HCT116 (cell line): ENCODE measurements around the gene SEC14L3. TPM values are rescaled to one million over a fixed set of nuclear protein-coding genes. Genes with fewer than 3 reads are reported as not detected.

Experiments used
- ATAC-seq: fragments of 200-7000 bp; cut with Tn5 transposase; 2 replicates; pipeline ENCODE4 v1.9.1; 2020; ENCODE audit warnings: mild to moderate bottlenecking, moderate library complexity
- BruUV-seq: library from RNA; stranded (reverse); fragments of 400-500 nt; replicated peaks from 2 replicates; lab custom pipeline; 2021; lab: Mats Ljungman, UMichigan
- CTCF ChIA-PET: fragments of 300-600 bp; sonication (Branson Sonifier 250); formaldehyde crosslinking; loops from one replicate; lab custom pipeline; 2021; ENCODE audit warnings: antibody characterized with exemption; lab: Charles Lee
- POLR2A ChIA-PET: fragments of 300-600, 350-600 bp; sonication (Branson Sonifier 250); formaldehyde crosslinking; loops from one replicate; lab custom pipeline; 2021; ENCODE audit warnings: antibody characterized with exemption; lab: Charles Lee
- RAD21 ChIA-PET, 2 experiments: fragments of 300-600 bp; sonication (Branson Sonifier 250); formaldehyde crosslinking; loops; one replicate each; lab custom pipeline; 2023; ENCODE audit warnings: low total read pairs in 2 of 2; ENCODE audit not compliant: uncharacterized antibody in 2 of 2, unreplicated experiment in 2 of 2, low non-redundant PET in 1 of 2; lab: Charles Lee
- DNase-seq: peaks from one replicate; pipeline ENCODE4 v3.0.0-alpha.2; 2010; ENCODE audit warnings: low read depth, low spot score
- H2AFZ ChIP-seq: fragments of 200-600 bp; shearing (Covaris generic), sonication (generic); 2 replicates; pipeline ENCODE4 v1.6.1; 2017; ENCODE audit warnings: low read depth, mixed run types, mixed read lengths, antibody characterized with exemption, low read length; ENCODE audit not compliant: poor library complexity, severe bottlenecking
- H3K27ac ChIP-seq: 2 replicates; pipeline ENCODE4 v1.5.1; 2012; ENCODE audit warnings: low read depth, low read length
- H3K27me3 ChIP-seq: fragments of 200-600 bp; sonication (generic); 2 replicates; pipeline ENCODE4 v1.6.1; 2016; ENCODE audit warnings: mixed run types, low read length, mixed read lengths; ENCODE audit not compliant: insufficient read depth
- H3K36me3 ChIP-seq, 2 experiments: fragments of 200-500 bp in 1 of 2; fragments of 200-600 bp in 1 of 2; sonication (Bioruptor generic) in 1 of 2; sonication (generic) in 1 of 2; 2 replicates each; pipeline versions ENCODE4 v1.5.1 to v1.6.1; 2014 to 2016; ENCODE audit warnings: low read length in 2 of 2, inconsistent platforms in 1 of 2, mixed read lengths in 1 of 2, mixed run types in 1 of 2; ENCODE audit not compliant: insufficient read depth in 2 of 2, control insufficient read depth in 1 of 2
- H3K4me1 ChIP-seq, 2 experiments: fragments of 200-600 bp in 1 of 2; sonication (generic) in 1 of 2; 2 replicates each; pipeline versions ENCODE4 v1.5.1 to v1.6.1; 2012 to 2017; ENCODE audit warnings: low read length in 2 of 2, inconsistent platforms in 1 of 2, mild to moderate bottlenecking in 1 of 2, mixed read lengths in 1 of 2, mixed run types in 1 of 2, moderate library complexity in 1 of 2; ENCODE audit not compliant: insufficient read depth in 2 of 2, control insufficient read depth in 1 of 2
- H3K4me2 ChIP-seq: fragments of 200-600 bp; sonication (generic); 2 replicates; pipeline ENCODE4 v1.6.1; 2017; ENCODE audit warnings: mixed run types, low read length, mixed read lengths
- H3K4me3 ChIP-seq, 2 experiments: fragments of 200-600 bp in 1 of 2; sonication (generic) in 1 of 2; replicated peaks in 1 of 2; 2 replicates each; pipeline ENCODE4 v1.5.1; 2011 to 2016; ENCODE audit warnings: low read length in 2 of 2, control low read depth in 1 of 2, low read depth in 1 of 2, mild to moderate bottlenecking in 1 of 2, mixed read lengths in 1 of 2, mixed run types in 1 of 2
- H3K79me2 ChIP-seq: fragments of 200-600 bp; sonication (generic); 2 replicates; pipeline ENCODE4 v1.6.1; 2017; ENCODE audit warnings: mild to moderate bottlenecking, mixed run types, low read length, moderate library complexity, mixed read lengths; ENCODE audit not compliant: insufficient read depth
- H3K9ac ChIP-seq: fragments of 200-600 bp; sonication (generic); 2 replicates; pipeline ENCODE4 v1.6.1; 2016; ENCODE audit warnings: low read length, mixed read lengths
- H3K9me2 ChIP-seq: fragments of 200-600 bp; sonication (generic), shearing (Covaris generic); 2 replicates; pipeline ENCODE4 v1.6.1; 2017; ENCODE audit warnings: mixed run types, mild to moderate bottlenecking, moderate library complexity; ENCODE audit not compliant: insufficient read depth
- H3K9me3 ChIP-seq, 2 experiments: fragments of 200-500 bp in 1 of 2; fragments of 200-600 bp in 1 of 2; sonication (Bioruptor generic) in 1 of 2; sonication (generic) in 1 of 2; 2 replicates each; pipeline ENCODE4 v1.6.1; 2014 to 2017; ENCODE audit warnings: low read length in 2 of 2, mixed read lengths in 2 of 2, inconsistent platforms in 1 of 2, low read depth in 1 of 2, mild to moderate bottlenecking in 1 of 2, mixed run types in 1 of 2, moderate library complexity in 1 of 2; ENCODE audit not compliant: control insufficient read depth in 1 of 2, insufficient read depth in 1 of 2
- H4K20me1 ChIP-seq: fragments of 200-600 bp; sonication (generic), shearing (Covaris generic); 2 replicates; pipeline ENCODE4 v1.6.1; 2017; ENCODE audit warnings: mixed run types, mild to moderate bottlenecking, moderate library complexity; ENCODE audit not compliant: insufficient read depth
- CBX3 ChIP-seq: IDR thresholded peaks from 2 replicates; pipeline ENCODE4 v1.6.1; 2012; ENCODE audit warnings: low read depth
- CEBPB ChIP-seq: IDR thresholded peaks from 2 replicates; pipeline ENCODE4 v1.6.1; 2012; ENCODE audit warnings: low read depth
- EGR1 ChIP-seq: IDR thresholded peaks from 2 replicates; pipeline ENCODE4 v1.6.1; 2012; ENCODE audit warnings: low read depth
- ELF1 ChIP-seq: IDR thresholded peaks from 2 replicates; pipeline ENCODE4 v1.6.1; 2012; ENCODE audit warnings: low read depth, borderline replicate concordance
- EZH2 ChIP-seq: fragments of 200-600 bp; sonication (generic); IDR thresholded peaks from 2 replicates; pipeline ENCODE4 v1.6.1; 2017; ENCODE audit warnings: antibody characterized with exemption, mixed run types
- EZH2phosphoT487 ChIP-seq: fragments of 200-600 bp; IDR thresholded peaks from 2 replicates; pipeline ENCODE4 v1.6.1; 2018; ENCODE audit warnings: antibody characterized with exemption, borderline replicate concordance
- FOSL1 ChIP-seq: IDR thresholded peaks from 2 replicates; pipeline ENCODE4 v1.6.1; 2012; ENCODE audit warnings: low read depth
- JUND ChIP-seq: IDR thresholded peaks from 2 replicates; pipeline ENCODE4 v1.6.1; 2012
- POLR2AphosphoS5 ChIP-seq: IDR thresholded peaks from 2 replicates; pipeline ENCODE4 v1.6.1; 2011; ENCODE audit warnings: mild to moderate bottlenecking, low read depth, low read length, moderate library complexity
- RAD21 ChIP-seq: IDR thresholded peaks from 2 replicates; pipeline ENCODE4 v1.6.1; 2012; ENCODE audit warnings: low read depth, mild to moderate bottlenecking
- SP1 ChIP-seq: IDR thresholded peaks from 2 replicates; pipeline ENCODE4 v1.6.1; 2012; ENCODE audit warnings: low read depth
- SRF ChIP-seq: IDR thresholded peaks from 2 replicates; pipeline ENCODE4 v1.6.1; 2012; ENCODE audit warnings: low read depth
- TCF7L2 ChIP-seq: IDR thresholded peaks from 2 replicates; pipeline ENCODE4 v1.7.0; 2011; ENCODE audit warnings: borderline replicate concordance, inconsistent platforms; ENCODE audit not compliant: insufficient read depth, insufficient read length; ENCODE audit errors: extremely low read depth
- ZFX ChIP-seq: fragments of 450-650 bp; IDR thresholded peaks from 2 replicates; pipeline ENCODE4 v1.6.1; 2017
- ZNF274 ChIP-seq: fragments of 200-500 bp; sonication (Bioruptor generic); IDR thresholded peaks from 2 replicates; pipeline ENCODE4 v1.6.1; 2014; ENCODE audit warnings: mild to moderate bottlenecking, low read depth, low read length, inconsistent platforms
- intact Hi-C: fragments of 100-400 bp; cut with micrococcal nuclease; formaldehyde crosslinking; loops from 2 replicates; pipeline ENCODE4 v1.10.0; 2022
- total RNA-seq: library from RNA; stranded (reverse); gene quantifications from one replicate; pipeline ENCODE4 v1.2.1, GENCODE V29; 2021; ENCODE audit not compliant: unreplicated experiment
- TF ChIP-seq, protein P1 (sequence below): IDR thresholded peaks from 2 replicates; pipeline ENCODE4 v1.6.1; 2012
- TF ChIP-seq, protein P2 (sequence below): IDR thresholded peaks from 2 replicates; pipeline ENCODE4 v1.6.1; 2012
- TF ChIP-seq, protein P3 (sequence below): IDR thresholded peaks from 2 replicates; pipeline ENCODE4 v1.6.1; 2012; ENCODE audit warnings: low read depth

Gene SEC14L3
- total RNA-seq, 1 experiment from 2014 or later: not detected

DNA sequence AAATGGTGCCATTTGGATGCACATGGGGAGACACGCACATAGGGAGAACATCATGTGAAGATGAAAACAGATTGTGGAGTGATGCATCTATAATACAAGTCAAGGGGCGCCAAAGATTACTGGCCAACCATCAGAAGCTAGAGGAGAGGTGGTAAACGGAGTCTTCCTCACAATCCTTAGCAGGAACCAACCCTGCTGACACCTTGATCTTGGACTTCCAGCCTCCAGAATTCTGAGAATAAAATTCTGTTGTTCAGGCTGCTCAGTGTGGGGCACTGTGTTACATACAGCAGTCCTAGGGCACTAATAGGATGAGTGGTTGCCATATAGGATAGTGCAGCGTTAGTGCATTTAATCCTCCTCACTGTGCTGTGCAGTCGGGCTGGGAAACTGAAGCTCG, 41.6 kb upstream of the SEC14L3 start:
- H2AFZ ChIP-seq: no peak overlapping the region
- peaks cover 3 to 4% of the 10 kb centered on the region in 2 experiments; a peak in 2 of 4 replicates for H3K9me3 ChIP-seq
- H4K20me1 ChIP-seq: no peaks in the 10 kb centered on the region
- no peaks in the 10 kb centered on the region for H3K27me3 ChIP-seq
- ATAC-seq (no peak), DNase-seq (no peak)
- CTCF ChIA-PET: no interaction called here
- H3K36me3 ChIP-seq: no peaks in the 10 kb centered on the region
- H3K4me2 ChIP-seq: no peak overlapping the region
- RAD21 ChIA-PET: no interaction called here
- no peaks in the 10 kb centered on the region for H3K9me2 ChIP-seq
- H3K4me3 ChIP-seq: no peak overlapping the region
- no TSS peak for BruUV-seq
- intact Hi-C loops: no loop called here
- H3K27ac ChIP-seq: no peak overlapping the region
- no peaks in the 10 kb centered on the region for H3K4me1 ChIP-seq
- no peaks in the 10 kb centered on the region for H3K79me2 ChIP-seq
- TF ChIP-seq FOSL1: no peak
- TF ChIP-seq, protein P1, sequence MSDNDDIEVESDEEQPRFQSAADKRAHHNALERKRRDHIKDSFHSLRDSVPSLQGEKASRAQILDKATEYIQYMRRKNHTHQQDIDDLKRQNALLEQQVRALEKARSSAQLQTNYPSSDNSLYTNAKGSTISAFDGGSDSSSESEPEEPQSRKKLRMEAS: no peak
- TF ChIP-seq EZH2phosphoT487: no peak
- TF ChIP-seq ZNF274: no peak
- TF ChIP-seq SRF: no peak
- TF ChIP-seq TCF7L2: no peak
- TF ChIP-seq CBX3: no peak
- TF ChIP-seq SP1: no peak
- POLR2A ChIA-PET: no interaction called here
- no peak overlapping the region for H3K9ac ChIP-seq

DNA sequence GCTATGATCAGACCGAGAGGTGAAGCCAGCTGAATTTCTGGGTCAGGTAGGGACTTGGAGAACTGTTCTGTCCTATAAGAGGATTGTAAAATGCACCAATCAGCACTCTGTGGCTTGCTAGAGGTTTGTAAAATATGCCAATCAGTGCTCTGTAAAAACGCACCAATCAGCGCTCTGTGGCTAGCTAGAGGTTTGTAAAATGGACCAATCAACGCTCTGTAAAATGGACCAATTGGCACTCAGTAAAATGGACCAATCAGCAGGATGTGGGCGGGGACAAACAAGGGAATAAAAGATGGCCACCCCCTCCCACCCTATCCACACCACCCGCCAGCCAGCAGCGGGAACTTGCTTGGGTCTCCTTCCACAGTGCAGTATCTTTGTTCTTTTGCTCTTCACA, 40.1 kb upstream of the SEC14L3 start:
- H3K27me3 ChIP-seq: no peaks in the 10 kb centered on the region

More for the DNA sequence above, 40.1 kb upstream of the SEC14L3 start:
- H2AFZ ChIP-seq: no peak overlapping the region
- RAD21 ChIA-PET: no interaction called here
- no peak overlapping the region for H3K9ac ChIP-seq
- ATAC-seq: 0 out of 2 replicates have a peak, but pooled peaks have one; percentile 22
- no peak overlapping the region for H3K4me3 ChIP-seq
- TF ChIP-seq JUND (no peak), RAD21 (no peak), ZFX (no peak), SRF (no peak), CBX3 (no peak), EZH2 (no peak), SP1 (no peak), POLR2AphosphoS5 (no peak), EGR1 (no peak), CEBPB (no peak), EZH2phosphoT487 (no peak), ELF1 (no peak)
- TF ChIP-seq, protein P1: no peak
- TF ChIP-seq, protein P2, sequence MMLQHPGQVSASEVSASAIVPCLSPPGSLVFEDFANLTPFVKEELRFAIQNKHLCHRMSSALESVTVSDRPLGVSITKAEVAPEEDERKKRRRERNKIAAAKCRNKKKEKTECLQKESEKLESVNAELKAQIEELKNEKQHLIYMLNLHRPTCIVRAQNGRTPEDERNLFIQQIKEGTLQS: no peak
- TF ChIP-seq, protein P3, sequence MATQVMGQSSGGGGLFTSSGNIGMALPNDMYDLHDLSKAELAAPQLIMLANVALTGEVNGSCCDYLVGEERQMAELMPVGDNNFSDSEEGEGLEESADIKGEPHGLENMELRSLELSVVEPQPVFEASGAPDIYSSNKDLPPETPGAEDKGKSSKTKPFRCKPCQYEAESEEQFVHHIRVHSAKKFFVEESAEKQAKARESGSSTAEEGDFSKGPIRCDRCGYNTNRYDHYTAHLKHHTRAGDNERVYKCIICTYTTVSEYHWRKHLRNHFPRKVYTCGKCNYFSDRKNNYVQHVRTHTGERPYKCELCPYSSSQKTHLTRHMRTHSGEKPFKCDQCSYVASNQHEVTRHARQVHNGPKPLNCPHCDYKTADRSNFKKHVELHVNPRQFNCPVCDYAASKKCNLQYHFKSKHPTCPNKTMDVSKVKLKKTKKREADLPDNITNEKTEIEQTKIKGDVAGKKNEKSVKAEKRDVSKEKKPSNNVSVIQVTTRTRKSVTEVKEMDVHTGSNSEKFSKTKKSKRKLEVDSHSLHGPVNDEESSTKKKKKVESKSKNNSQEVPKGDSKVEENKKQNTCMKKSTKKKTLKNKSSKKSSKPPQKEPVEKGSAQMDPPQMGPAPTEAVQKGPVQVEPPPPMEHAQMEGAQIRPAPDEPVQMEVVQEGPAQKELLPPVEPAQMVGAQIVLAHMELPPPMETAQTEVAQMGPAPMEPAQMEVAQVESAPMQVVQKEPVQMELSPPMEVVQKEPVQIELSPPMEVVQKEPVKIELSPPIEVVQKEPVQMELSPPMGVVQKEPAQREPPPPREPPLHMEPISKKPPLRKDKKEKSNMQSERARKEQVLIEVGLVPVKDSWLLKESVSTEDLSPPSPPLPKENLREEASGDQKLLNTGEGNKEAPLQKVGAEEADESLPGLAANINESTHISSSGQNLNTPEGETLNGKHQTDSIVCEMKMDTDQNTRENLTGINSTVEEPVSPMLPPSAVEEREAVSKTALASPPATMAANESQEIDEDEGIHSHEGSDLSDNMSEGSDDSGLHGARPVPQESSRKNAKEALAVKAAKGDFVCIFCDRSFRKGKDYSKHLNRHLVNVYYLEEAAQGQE: no peak
- no peaks in the 10 kb centered on the region for H3K9me2 ChIP-seq
- no peaks in the 10 kb centered on the region for H3K36me3 ChIP-seq
- no peaks in the 10 kb centered on the region for H3K79me2 ChIP-seq
- no peaks in the 10 kb centered on the region for H4K20me1 ChIP-seq
- no peak overlapping the region for H3K4me2 ChIP-seq
- DNase-seq: no peak
- H3K27ac ChIP-seq: no peak overlapping the region
- CTCF ChIA-PET: interaction anchor here (0.9 kb wide), 1 partner anchor 27 kb away, joined by 4 read pairs; no protein-coding TSS in a partner anchor
- peaks cover 0 to 2% of the 10 kb centered on the region in 2 experiments; a peak in 2 of 4 replicates for H3K4me1 ChIP-seq
- H3K9me3 ChIP-seq: peaks cover 3 to 4% of the 10 kb centered on the region in 2 experiments; a peak in 2 of 4 replicates
- intact Hi-C loops: no loop called here
- BruUV-seq: no TSS peak
- POLR2A ChIA-PET: no interaction called here
